Uterus (tissue), 4 donors: ENCODE results near the gene FBXO46. TPM values are rescaled to one million over a fixed set of nuclear protein-coding genes. Genes with fewer than 3 reads are reported as not detected.

Source experiments
- DNase-seq, 2 donors: peaks; one replicate each; pipeline ENCODE4 v3.0.0-alpha.2; 2019 to 2020
- H3K27ac ChIP-seq, 2 donors: fragments of 200-600 bp; sonication (generic); 1 replicate in 1 of 2; 2 replicates in 1 of 2; pipeline ENCODE4 v1.5.1; 2016 to 2018
- H3K27me3 ChIP-seq, 2 donors: fragments of 200-600 bp; sonication (generic); one replicate each; pipeline ENCODE4 v1.5.1; 2018 to 2019; ENCODE audit warnings: control low read depth in 1 of 2
- H3K36me3 ChIP-seq, 2 donors: fragments of 200-600 bp; sonication (generic); one replicate each; pipeline ENCODE4 v1.5.1; 2019; ENCODE audit warnings: control low read depth in 1 of 2
- H3K4me1 ChIP-seq, 2 donors: fragments of 200-600 bp; sonication (generic); one replicate each; pipeline ENCODE4 v1.5.1; 2018 to 2019; ENCODE audit warnings: control low read depth in 1 of 2
- H3K4me3 ChIP-seq, 2 donors: fragments of 200-600 bp; sonication (generic); 1 replicate in 1 of 2; 2 replicates in 1 of 2; pipeline ENCODE4 v1.5.1; 2018 to 2019; ENCODE audit warnings: mild to moderate bottlenecking in 1 of 2
- H3K9me3 ChIP-seq, 2 donors: fragments of 200-600 bp; sonication (generic); one replicate each; pipeline ENCODE4 v1.5.1; 2019; ENCODE audit warnings: control low read depth in 1 of 2
- POLR2A ChIP-seq, 2 donors: fragments of 450-650 bp; IDR thresholded peaks; one replicate each; pipeline ENCODE4 v1.6.1; 2016; ENCODE audit warnings: antibody characterized with exemption in 2 of 2, mild to moderate bottlenecking in 1 of 2, moderate library complexity in 1 of 2
- intact Hi-C: fragments of 100-400 bp; cut with DNase I; formaldehyde crosslinking; loops from one replicate; pipeline ENCODE4 v1.15.1; 2023; ENCODE audit warnings: low total_unique reads
- total RNA-seq, 4 donors: library from RNA; depleted of rRNA in 3 of 4; stranded (reverse); fragments of >200 nt in 3 of 4; gene quantifications; one replicate each; pipeline versions ENCODE4 v1.1.0 to v1.2.4, GENCODE V29; 2014 to 2023
- TF ChIP-seq, protein P1 (sequence below), 4 experiments: fragments of 200-600 bp in 2 of 4; fragments of 450-650 bp in 2 of 4; sonication (generic) in 2 of 4; IDR thresholded peaks; one replicate each; pipeline ENCODE4 v1.5.1; 2016 to 2019; ENCODE audit warnings: antibody characterized with exemption in 4 of 4, mild to moderate bottlenecking in 2 of 4, moderate library complexity in 1 of 4
- donor health status: DM: yes; HTN: yes; CAD: no.

FBXO46 gene
- total RNA-seq, 4 donors from 2014 or later = 7.0 to 36.1 (median 15.2) TPM

DNA sequence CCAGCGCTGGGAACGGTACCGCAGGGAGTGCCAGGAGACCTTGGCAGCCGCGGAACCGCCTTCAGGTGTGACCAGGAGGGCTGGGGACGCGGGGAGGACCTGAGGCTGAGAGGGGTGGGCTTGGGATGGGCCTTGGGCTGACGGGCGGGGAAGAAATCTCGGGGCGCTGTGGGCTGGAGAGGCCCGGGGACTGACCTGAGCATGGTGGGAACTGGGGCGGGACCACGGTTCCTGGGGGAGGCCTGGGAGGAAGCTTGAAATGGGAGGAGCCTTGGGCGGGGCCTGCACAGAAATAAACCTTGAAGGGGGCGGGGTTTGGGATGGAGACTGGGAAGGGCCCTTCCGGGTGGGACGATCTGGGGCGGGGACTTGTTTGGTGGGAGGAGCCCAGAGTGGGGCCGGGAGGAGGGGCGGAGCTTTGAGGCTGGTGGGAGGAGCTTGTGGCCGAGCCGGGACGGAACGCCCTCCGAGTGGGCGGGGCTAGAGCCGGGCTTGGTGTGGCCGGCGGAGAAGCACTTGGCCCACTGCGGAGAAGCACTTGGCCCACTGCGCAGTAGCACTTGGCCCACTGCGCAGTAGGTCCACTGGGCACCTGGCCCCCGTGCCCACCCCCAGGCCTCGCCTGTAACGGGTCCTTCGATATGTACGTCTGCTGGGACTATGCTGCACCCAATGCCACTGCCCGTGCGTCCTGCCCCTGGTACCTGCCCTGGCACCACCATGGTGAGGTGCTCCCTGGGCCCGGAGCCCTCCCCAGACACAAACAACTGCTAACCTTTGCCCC, 59.8 kb downstream of the FBXO46 start:
- Histone ChIP-seq H3K4me3 (no peak overlapping the region), H3K27me3 (peaks cover 29 to 40% of the 10 kb centered on the region in 2 donors), H3K9me3 (no peaks in the 10 kb centered on the region), H3K4me1 (peaks cover 0 to 15% of the 10 kb centered on the region in 2 donors), H3K27ac (no peak overlapping the region), H3K36me3 (no peaks in the 10 kb centered on the region)
- TF ChIP-seq POLR2A (IDR thresholded peaks at IDR 0.05) = no peak
- TF ChIP-seq, protein P1, sequence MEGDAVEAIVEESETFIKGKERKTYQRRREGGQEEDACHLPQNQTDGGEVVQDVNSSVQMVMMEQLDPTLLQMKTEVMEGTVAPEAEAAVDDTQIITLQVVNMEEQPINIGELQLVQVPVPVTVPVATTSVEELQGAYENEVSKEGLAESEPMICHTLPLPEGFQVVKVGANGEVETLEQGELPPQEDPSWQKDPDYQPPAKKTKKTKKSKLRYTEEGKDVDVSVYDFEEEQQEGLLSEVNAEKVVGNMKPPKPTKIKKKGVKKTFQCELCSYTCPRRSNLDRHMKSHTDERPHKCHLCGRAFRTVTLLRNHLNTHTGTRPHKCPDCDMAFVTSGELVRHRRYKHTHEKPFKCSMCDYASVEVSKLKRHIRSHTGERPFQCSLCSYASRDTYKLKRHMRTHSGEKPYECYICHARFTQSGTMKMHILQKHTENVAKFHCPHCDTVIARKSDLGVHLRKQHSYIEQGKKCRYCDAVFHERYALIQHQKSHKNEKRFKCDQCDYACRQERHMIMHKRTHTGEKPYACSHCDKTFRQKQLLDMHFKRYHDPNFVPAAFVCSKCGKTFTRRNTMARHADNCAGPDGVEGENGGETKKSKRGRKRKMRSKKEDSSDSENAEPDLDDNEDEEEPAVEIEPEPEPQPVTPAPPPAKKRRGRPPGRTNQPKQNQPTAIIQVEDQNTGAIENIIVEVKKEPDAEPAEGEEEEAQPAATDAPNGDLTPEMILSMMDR (IDR thresholded peaks at IDR 0.05) = no peak
- peak; percentile 33 for DNase-seq
- intact Hi-C loops = no loop called here

- TF ChIP-seq, protein P1 (IDR thresholded peaks at IDR 0.05) = no peak
- no peak for TF ChIP-seq POLR2A (IDR thresholded peaks at IDR 0.05)
- no peak overlapping the region for H3K4me3 ChIP-seq
- H3K27ac ChIP-seq = no peak overlapping the region
- H3K9me3 ChIP-seq = no peaks in the 10 kb centered on the region
- H3K27me3 ChIP-seq = peaks cover 29 to 40% of the 10 kb centered on the region in 2 donors
- intact Hi-C loops = no loop called here
- H3K36me3 ChIP-seq = no peaks in the 10 kb centered on the region
- H3K4me1 ChIP-seq = peaks cover 0 to 15% of the 10 kb centered on the region in 2 donors
- no peak for DNase-seq
Measured at GRCh38 chr19:45668342-45668871, 62.3 kb downstream of the FBXO46 start.

- H3K27me3 ChIP-seq = peaks cover 29 to 40% of the 10 kb centered on the region in 2 donors
- DNase-seq = no peak
- H3K36me3 ChIP-seq = no peaks in the 10 kb centered on the region
- intact Hi-C loops = no loop called here
- TF ChIP-seq, protein P1 (IDR thresholded peaks at IDR 0.05) = no peak
- TF ChIP-seq POLR2A (IDR thresholded peaks at IDR 0.05) = no peak
- no peak within 1 kb of the TSS for H3K27ac ChIP-seq
- no peak within 1 kb of the TSS for H3K4me3 ChIP-seq
- no peaks in the 10 kb centered on the region for H3K9me3 ChIP-seq
- peaks cover 0 to 15% of the 10 kb centered on the region in 2 donors for H3K4me1 ChIP-seq
Measured at GRCh38 chr19:45667620-45668341, 62.9 kb downstream of the FBXO46 start, which contains the start of gene GIPR. TSS of gene GIPR (plus strand) at chr19:45668221. CDS start at chr19:45669521, 1,300 bp downstream.

GRCh38 chr19:45664575-45664974, 66.1 kb downstream of the FBXO46 start:
- Histone ChIP-seq H3K27me3 (peaks cover 12 to 25% of the 10 kb centered on the region in 2 donors), H3K4me3 (no peak overlapping the region), H3K9me3 (no peaks in the 10 kb centered on the region), H3K36me3 (no peaks in the 10 kb centered on the region), H3K27ac (no peak overlapping the region), H3K4me1 (peaks cover 0 to 15% of the 10 kb centered on the region in 2 donors)
- no peak for DNase-seq
- intact Hi-C loops = no loop called here
- no peak for TF ChIP-seq POLR2A (IDR thresholded peaks at IDR 0.05)
- TF ChIP-seq, protein P1 (IDR thresholded peaks at IDR 0.05) = no peak
